ENCODE data around the gene AUTS2.
A peak's percentile ranks its signal among the peaks of the same experiment; 100 is the strongest.

AUTS2 gene

DNA sequence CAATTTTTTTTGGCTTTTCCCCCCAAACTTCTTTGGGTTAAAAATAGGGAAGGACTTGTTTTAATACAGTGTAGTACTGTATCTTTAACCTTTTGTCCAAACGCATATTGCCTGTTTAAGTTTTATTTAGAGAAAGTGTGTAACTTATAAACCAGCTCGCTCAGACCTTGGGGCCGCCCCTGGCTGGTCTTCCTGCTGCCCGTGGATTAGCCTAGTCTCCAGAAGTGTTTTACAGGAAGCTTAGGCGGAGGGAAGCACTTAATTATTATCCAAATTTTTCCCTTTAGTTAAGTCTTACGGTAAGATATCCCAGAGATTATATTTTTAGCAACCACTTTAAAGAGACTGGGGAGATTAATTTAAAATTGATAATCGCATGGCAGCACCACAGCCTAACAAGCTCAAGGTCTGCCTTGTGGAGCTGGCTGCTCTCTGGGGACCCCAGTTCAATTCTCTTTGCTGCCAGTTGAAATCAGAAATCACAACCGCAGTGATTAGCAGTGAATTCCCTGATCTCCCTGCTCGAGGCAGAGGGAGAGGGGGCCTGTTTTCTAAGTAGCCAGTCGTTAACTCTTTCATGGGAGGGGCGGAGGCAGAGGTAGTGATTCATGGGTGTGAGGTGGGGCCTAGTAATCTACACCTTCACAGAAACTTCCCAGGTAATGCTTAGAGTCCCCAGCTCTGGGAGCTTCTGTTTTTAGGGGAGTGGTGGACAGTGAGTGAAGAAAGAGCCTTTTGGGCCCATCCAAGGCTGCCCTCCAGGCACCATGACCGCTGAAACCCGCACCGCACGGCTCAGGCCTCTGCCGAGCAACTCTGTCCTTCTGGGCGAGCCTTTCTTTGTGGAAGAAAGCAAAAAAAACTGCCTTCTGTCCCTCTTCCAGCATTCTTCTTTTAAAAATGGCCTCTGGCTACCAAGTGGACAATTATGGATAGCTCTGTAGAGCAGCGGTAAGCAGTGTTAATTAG is 984.9 kb downstream of the AUTS2 start:
- H3K4me3 ChIP-seq (ENCODE audit: low read depth, low read length) = no peak overlapping the region
- DNase-seq (ENCODE audit: low read depth) = no peak

DNA sequence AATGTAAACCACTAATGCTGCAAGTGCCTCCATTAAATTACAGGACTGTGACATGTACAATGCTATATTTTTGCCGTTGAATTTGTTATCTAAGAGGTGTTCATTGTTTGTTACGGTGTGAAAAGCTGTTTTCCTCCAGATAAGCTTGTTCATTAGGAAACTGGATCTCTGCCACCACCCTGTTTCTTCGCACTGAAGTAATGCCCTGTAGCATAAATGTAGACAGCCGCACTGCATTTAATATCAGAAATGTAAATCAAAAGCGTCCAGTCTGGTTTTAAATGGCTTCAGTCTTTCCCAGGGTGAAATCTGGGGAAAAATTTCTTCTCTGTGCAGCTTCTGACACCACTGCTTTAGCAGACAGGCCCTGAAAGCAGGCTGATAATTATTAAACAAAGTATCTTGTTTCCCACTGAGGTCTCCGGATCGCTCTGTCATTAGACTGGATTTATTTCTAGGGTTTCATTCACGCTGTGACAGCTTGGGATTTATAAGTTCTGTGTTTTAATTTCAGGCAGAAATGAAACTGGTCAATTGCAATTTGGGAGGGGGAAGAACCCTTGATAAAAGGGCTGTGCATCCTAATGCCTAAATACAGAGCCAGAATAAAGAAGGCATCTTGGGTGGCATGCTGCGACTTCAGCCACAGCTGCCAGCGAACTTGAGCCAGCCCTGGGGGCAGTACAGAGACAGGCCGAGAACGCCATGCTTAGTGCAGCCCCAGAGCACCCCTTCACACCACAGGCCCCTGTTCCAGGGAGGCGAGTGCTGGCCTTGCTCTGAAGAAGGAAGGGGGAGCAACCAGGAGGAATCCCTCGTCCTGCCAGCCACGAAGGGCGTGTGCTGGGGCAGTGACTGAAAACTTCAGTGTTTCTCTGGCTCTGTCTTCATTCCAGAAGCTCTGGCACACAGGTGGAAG is 985.9 kb downstream of the AUTS2 start:
- TF ChIP-seq, protein P1, sequence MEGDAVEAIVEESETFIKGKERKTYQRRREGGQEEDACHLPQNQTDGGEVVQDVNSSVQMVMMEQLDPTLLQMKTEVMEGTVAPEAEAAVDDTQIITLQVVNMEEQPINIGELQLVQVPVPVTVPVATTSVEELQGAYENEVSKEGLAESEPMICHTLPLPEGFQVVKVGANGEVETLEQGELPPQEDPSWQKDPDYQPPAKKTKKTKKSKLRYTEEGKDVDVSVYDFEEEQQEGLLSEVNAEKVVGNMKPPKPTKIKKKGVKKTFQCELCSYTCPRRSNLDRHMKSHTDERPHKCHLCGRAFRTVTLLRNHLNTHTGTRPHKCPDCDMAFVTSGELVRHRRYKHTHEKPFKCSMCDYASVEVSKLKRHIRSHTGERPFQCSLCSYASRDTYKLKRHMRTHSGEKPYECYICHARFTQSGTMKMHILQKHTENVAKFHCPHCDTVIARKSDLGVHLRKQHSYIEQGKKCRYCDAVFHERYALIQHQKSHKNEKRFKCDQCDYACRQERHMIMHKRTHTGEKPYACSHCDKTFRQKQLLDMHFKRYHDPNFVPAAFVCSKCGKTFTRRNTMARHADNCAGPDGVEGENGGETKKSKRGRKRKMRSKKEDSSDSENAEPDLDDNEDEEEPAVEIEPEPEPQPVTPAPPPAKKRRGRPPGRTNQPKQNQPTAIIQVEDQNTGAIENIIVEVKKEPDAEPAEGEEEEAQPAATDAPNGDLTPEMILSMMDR (IDR thresholded peaks at IDR 0.05; ENCODE audit: insufficient read depth, low read depth, low read length, missing control alignments) = no peak
- DNase-seq (ENCODE audit: low read depth) = no peak
- H3K4me3 ChIP-seq (ENCODE audit: low read depth, low read length) = no peak overlapping the region

More for the DNA sequence above, 984.9 kb downstream of the AUTS2 start:
- TF ChIP-seq, protein P1 (IDR thresholded peaks at IDR 0.05; ENCODE audit: insufficient read depth, low read depth, low read length, missing control alignments) = no peak

DNA sequence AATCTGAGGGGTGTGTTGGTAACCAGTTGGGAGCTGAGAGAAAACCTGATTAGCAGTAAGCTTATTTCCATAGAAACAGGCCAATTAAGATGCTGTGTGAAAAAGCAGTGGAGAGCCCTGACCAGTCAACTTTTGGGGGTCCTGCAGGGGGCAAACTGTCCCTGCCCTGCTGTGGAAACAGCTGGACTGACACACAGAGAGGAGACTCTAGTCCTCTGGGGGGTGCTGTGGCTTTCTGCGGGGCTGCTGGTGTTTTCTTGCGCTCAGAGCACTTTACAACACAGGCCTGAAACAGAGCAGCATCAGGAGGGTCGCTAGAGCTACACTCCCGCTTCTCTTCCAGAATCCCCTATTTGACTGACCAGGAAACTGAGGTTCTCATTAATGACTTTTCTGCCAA is 986.8 kb downstream of the AUTS2 start:
- DNase-seq (ENCODE audit: low read depth) = peak; percentile 13
- no peak overlapping the region for H3K4me3 ChIP-seq (ENCODE audit: low read depth, low read length)
- TF ChIP-seq, protein P1 (IDR thresholded peaks at IDR 0.05; ENCODE audit: insufficient read depth, low read depth, low read length, missing control alignments) = no peak

DNA sequence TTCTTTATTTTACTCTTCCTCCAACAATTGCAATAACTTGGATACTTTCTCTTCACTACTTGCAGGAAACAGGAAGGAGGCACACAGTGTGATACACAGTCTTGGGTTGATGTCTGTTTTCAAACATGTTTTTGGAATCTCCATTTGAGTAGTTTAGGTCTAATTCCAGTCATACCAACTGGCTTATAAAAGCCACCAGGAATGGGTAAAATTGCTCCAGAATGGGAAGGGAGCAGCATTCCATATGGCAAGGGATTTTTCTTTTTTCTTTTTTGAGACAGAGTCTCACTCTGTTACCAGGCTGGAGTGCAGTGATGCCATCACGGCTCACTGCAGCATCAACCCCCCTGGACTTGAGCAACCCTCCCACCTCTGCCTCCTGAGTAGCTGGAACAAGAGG is 988.5 kb downstream of the AUTS2 start:
- TF ChIP-seq, protein P1 (IDR thresholded peaks at IDR 0.05; ENCODE audit: insufficient read depth, low read depth, low read length, missing control alignments) = no peak
- H3K4me3 ChIP-seq (ENCODE audit: low read depth, low read length) = no peak overlapping the region
- DNase-seq (ENCODE audit: low read depth) = no peak

DNA sequence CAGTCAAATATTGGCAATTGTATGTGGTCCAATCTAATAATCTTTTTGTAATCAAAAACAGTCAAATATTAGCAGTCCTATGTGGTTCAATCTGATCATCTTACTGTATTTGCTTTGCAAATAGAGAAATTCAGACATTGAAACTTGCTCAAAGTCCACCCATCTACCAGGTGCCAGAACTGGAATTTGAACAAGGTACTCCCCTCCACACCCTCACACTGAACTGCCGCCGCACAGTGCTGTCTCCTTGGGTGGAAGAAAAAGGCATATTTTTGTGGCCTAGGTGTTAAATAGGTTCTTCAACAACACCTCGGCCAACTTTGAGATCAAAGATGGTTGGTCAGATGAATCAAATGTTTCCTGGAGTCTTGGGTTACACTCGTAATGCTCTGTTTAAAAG is 989.5 kb downstream of the AUTS2 start:
- TF ChIP-seq, protein P1 (IDR thresholded peaks at IDR 0.05; ENCODE audit: insufficient read depth, low read depth, low read length, missing control alignments) = no peak
- no peak for DNase-seq (ENCODE audit: low read depth)
- no peak overlapping the region for H3K4me3 ChIP-seq (ENCODE audit: low read depth, low read length)

DNA sequence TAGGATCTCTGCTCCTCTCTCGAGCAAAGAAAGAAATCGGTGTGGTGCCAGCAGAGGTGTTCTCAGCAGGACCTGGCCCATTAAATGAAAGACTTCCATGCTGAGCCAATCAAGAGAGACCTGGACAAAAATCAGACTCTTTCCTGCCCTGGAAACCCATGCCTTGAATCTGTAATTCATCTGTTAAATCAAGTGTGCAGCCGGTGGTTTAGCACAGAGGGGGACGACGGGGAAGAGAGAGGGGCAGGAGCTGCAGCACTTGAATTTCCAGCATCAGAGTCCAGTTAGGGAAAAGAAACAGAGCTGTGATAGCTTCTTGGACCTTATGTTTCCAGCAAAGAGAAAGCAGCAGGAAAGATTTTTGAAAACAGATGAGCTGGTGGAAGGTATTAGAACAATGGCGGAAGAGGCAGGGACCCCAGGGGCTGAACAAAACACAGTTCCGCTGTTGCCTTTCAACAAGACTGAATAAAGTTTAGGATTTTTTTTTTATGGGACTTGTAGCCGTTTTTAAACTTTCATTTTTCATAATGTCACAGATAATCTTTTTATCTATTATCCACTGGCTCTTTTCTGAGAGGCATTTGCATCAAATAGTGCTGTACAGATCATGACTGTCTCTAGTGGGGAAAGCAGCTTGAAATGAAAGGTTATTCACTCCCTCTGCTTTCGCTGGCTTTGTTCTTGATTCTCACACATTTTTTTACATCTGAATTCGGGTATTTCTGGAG is 990.1 kb downstream of the AUTS2 start:
- DNase-seq (ENCODE audit: low read depth) = no peak
- no peak overlapping the region for H3K4me3 ChIP-seq (ENCODE audit: low read depth, low read length)
- TF ChIP-seq, protein P1 (IDR thresholded peaks at IDR 0.05; ENCODE audit: insufficient read depth, low read depth, low read length, missing control alignments) = no peak
